ENCODE results near the gene HVCN1. TPM values are rescaled to one million over a fixed set of nuclear protein-coding genes. Genes with fewer than 3 reads are reported as not detected.

The HVCN1 gene
- 0.38 to 0.98 TPM (median 0.65 TPM) in 5 replicates for total RNA-seq (2022; extraction: Qiagen RNA extraction)

GRCh38 chr12:110688446-110689280 lies at the start of gene HVCN1:
HVCN1 (minus strand) TSS chr12:110689115; CDS start chr12:110683245, 5,870 bp downstream.

GRCh38 chr12:110613771-110614684 lies 74.9 kb downstream of the HVCN1 start, which contains the start of gene TCTN1:
TCTN1 (plus strand) TSS chr12:110614129; CDS start chr12:110614183, 54 bp downstream.

Other genes starting within 250 kb of the HVCN1 start
- gene ARPC3, start 238.8 kb downstream of the HVCN1 start, total RNA-seq (2022; extraction: Qiagen RNA extraction): 441 to 718 TPM (median 446 TPM) in 5 replicates
- 27.2 to 37.2 TPM (median 34.8 TPM) in 5 replicates for gene GPN3, start 220.9 kb downstream of the HVCN1 start, total RNA-seq (2022; extraction: Qiagen RNA extraction)
- 18.4 to 21.9 TPM (median 19.3 TPM) in 5 replicates for gene FAM216A, start 220.3 kb downstream of the HVCN1 start, total RNA-seq (2022; extraction: Qiagen RNA extraction)
- gene VPS29, start 187.0 kb downstream of the HVCN1 start, total RNA-seq (2022; extraction: Qiagen RNA extraction): 140 to 173 TPM (median 158 TPM) in 5 replicates
- 0.13 to 0.55 TPM (median 0.22 TPM) in 5 replicates for gene RAD9B, start 186.8 kb downstream of the HVCN1 start, total RNA-seq (2022; extraction: Qiagen RNA extraction)
- gene PPTC7, start 105.8 kb downstream of the HVCN1 start, total RNA-seq (2022; extraction: Qiagen RNA extraction): 23.0 to 29.3 TPM (median 28.2 TPM) in 5 replicates
- 28.3 to 35.2 TPM (median 31.8 TPM) in 5 replicates for gene TCTN1, start 75.0 kb downstream of the HVCN1 start, total RNA-seq (2022; extraction: Qiagen RNA extraction)
- gene PPP1CC, start 53.8 kb upstream of the HVCN1 start, total RNA-seq (2022; extraction: Qiagen RNA extraction): 126 to 156 TPM (median 153 TPM) in 5 replicates
- gene CCDC63, start 157.9 kb upstream of the HVCN1 start, total RNA-seq (2022; extraction: Qiagen RNA extraction): 0.16 TPM in 1 of 5 replicates, not detected in the others
- 0.54 to 1.7 TPM (median 0.93 TPM) in 5 replicates for gene MYL2, start 231.5 kb upstream of the HVCN1 start, total RNA-seq (2022; extraction: Qiagen RNA extraction)